ENCODE results near the gene RNF227. TPM values are rescaled to one million over a fixed set of nuclear protein-coding genes. Genes with fewer than 3 reads are reported as not detected.

RNF227 gene
- total and polyA plus RNA-seq, 2 of the 8 experiments (the other 6 are each of a cell fraction or from before 2014, with no cell fraction given), result 0.63 to 1.7 TPM

DNA sequence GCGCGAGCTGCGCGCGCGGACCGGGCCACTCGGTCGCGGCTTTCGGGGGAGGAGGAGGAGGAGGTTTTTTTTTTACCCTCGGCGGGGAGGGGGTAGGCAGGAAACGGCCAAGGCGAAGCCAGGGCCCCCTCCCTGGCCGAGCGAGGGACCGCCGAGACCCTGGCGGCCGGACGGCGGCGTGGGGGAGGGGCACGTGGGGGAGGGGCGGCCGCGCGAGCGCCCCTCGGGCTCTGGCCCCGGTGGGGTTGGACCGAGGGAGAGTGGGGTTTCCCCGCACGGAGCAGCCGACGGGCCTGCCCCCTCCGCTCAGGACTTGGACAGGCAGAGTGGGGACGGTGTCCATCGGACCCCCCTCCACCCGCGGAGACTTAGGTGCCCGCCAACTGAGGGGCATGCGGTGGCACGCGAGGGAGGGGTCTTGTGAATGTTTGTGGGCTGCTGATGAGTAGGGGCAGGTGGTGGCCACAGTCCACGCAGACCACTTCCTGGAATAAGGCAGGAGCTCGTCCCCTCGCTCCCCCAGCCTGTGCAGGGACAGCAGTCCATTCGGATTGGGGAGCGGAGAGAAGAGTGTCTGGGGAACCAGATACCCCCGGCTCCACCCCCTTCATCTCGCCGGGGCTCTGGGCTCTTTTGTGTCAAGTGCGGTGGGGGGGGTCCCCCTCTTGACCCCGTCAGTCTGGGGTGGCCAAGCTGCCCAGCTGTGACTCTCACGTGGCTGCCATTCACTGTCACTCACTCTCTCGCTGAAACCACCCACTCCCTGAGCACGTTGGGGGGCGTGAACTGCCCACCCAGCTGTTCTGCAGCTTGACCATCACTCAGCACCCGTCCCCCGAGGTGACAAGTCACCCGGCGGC is 30.5 kb downstream of the RNF227 start:
- Histone ChIP-seq H3K4me1 (replicated peaks in 1 of 4; ENCODE audit: control insufficient read depth in 3 of 4, insufficient read depth in 4 of 4, low read length in 3 of 4) (peaks cover 9 to 30% (median 17%) of the 10 kb centered on the region in 4 experiments), H3K14ac (ENCODE audit: insufficient read length) (no peak overlapping the region), H2AK5ac (ENCODE audit: low read depth, low read length) (no peak overlapping the region), H3K27ac (ENCODE audit: low read depth, low read length) (no peak overlapping the region), H2BK15ac (ENCODE audit: low read length) (0 out of 2 replicates have a peak overlapping the region, but pooled peaks have one; percentile 25), H3K56ac (replicated peaks; ENCODE audit: insufficient read length, low read depth, low read length) (no peak overlapping the region), H3K4me3 (ENCODE audit: extremely low read depth in 1 of 4, insufficient read depth in 2 of 4, low read depth in 3 of 4, low read length in 4 of 4) (peak overlapping the region; percentile 52 to 83 (median 70)), H3K18ac (ENCODE audit: extremely low read depth, low read length) (no peak overlapping the region; the same call in 1 of the 2 replicates), H2BK20ac (ENCODE audit: low read length) (0 out of 2 replicates have a peak overlapping the region, but pooled peaks have one; percentile 86), H2BK12ac (ENCODE audit: low read depth, low read length) (no peak overlapping the region), H4K91ac (replicated peaks; ENCODE audit: insufficient read length, low read length) (peak overlapping the region; percentile 67), H3K4me2 (ENCODE audit: insufficient read depth in 1 of 2, low read depth in 2 of 2, low read length in 2 of 2) (peak overlapping the region; percentile 82 to 100), H3K79me2 (ENCODE audit: control insufficient read depth in 1 of 2, insufficient read depth in 2 of 2, low read length in 2 of 2) (no peaks in the 10 kb centered on the region), H3K23me2 (ENCODE audit: low read depth, low read length) (peaks cover 24% of the 10 kb centered on the region), H3K9me3 (ENCODE audit: insufficient read depth in 2 of 2, low read depth in 1 of 2, low read length in 1 of 2) (no peaks in the 10 kb centered on the region), H3K4ac (replicated peaks; ENCODE audit: insufficient read length, low read depth, low read length) (peak overlapping the region; percentile 79), H3K79me1 (ENCODE audit: low read depth, low read length) (no peaks in the 10 kb centered on the region), H3K9ac (replicated peaks in 1 of 4; ENCODE audit: extremely low read depth in 1 of 4, low read depth in 3 of 4, low read length in 3 of 4) (peak overlapping the region in 1 of 4 experiments; percentile 24; a peak in 1 of 7 replicates), H2AFZ (ENCODE audit: low read length) (no peak overlapping the region), H4K5ac (ENCODE audit: insufficient read length, low read depth, low read length) (no peak overlapping the region), H4K8ac (ENCODE audit: extremely low read depth, insufficient read depth, low read length) (no peak overlapping the region; the same call in none of the 2 replicates), H3K36me3 (ENCODE audit: control insufficient read depth in 2 of 4, insufficient read depth in 4 of 4, low read length in 3 of 4) (peaks cover 0 to 4% (median under 1%) of the 10 kb centered on the region in 4 experiments; a peak in 3 of 8 replicates), H3K27me3 (replicated peaks in 1 of 4; ENCODE audit: control insufficient read depth in 3 of 4, extremely low read depth in 1 of 4, insufficient read depth in 3 of 4, low read length in 3 of 4) (peaks cover 0 to 10% (median 3%) of the 10 kb centered on the region in 4 experiments; a peak in 3 of 7 replicates), H3K23ac (ENCODE audit: insufficient read length) (no peak overlapping the region), H2BK5ac (ENCODE audit: low read depth, low read length) (no peak overlapping the region; the same call in 1 of the 2 replicates), H2BK120ac (replicated peaks; ENCODE audit: low read depth, low read length) (no peak overlapping the region), H4K20me1 (replicated peaks in 1 of 2; ENCODE audit: control insufficient read depth in 1 of 2, insufficient read depth in 2 of 2, low read length in 2 of 2) (no peaks in the 10 kb centered on the region)
- ChIA-PET POLR2A (ENCODE audit: partially characterized antibody) (interaction anchor here (0.6 to 1.7 kb wide), 4 partner anchors 17 to 95 kb away, joined by 3 to 6 read pairs (median 3); no protein-coding TSS in a partner anchor), CTCF (ENCODE audit: partially characterized antibody) (interaction anchor here (0.6 to 1.3 kb wide), 3 partner anchors 15 to 23 kb away, joined by 3 to 4 read pairs (median 3); no protein-coding TSS in a partner anchor)
- FAIRE-seq, result no peak
- DNase-seq (ENCODE audit: low read depth in 1 of 2, low spot score in 2 of 2), result peak in 1 of 2 experiments; percentile 66
- WGBS, 2 experiments (ENCODE audit: extremely low coverage in 1 of 2, insufficient coverage in 1 of 2, insufficient read length in 1 of 2, insufficient replicate concordance in 2 of 2, low coverage in 1 of 2, low lambda C conversion rate in 2 of 2, missing lambda C conversion rate in 1 of 2), result 3% methylated on average over 15 of the region's 64 CpGs; no CpG with 5 or more reads in 1 of the 2 experiments
- TF ChIP-seq EZH2 (IDR thresholded peaks at IDR 0.05; ENCODE audit: low read depth, low read length, severe bottlenecking) (no peak), BRCA1 (IDR thresholded peaks at IDR 0.05; ENCODE audit: low read depth, low read length) (no peak), ZNF274 (IDR thresholded peaks at IDR 0.05; ENCODE audit: borderline replicate concordance, extremely low read depth, low read length) (no peak), TAF1 (IDR thresholded peaks at IDR 0.05; ENCODE audit: low read depth, low read length) (0 out of 2 replicates have a peak, but pooled peaks have one; percentile 28), RBBP5 (IDR thresholded peaks at IDR 0.05; ENCODE audit: borderline replicate concordance, low read depth, low read length) (peak; percentile 44; the same call in 1 of the 2 replicates), SIN3A (conservative IDR thresholded peaks at IDR 0.05 in 1 of 2, IDR thresholded peaks at IDR 0.05 in 1 of 2; ENCODE audit: low read depth in 1 of 2, low read length in 2 of 2) (peak; percentile 38 to 72; a peak in 2 of 4 replicates)
- TF ChIP-seq, protein P1, sequence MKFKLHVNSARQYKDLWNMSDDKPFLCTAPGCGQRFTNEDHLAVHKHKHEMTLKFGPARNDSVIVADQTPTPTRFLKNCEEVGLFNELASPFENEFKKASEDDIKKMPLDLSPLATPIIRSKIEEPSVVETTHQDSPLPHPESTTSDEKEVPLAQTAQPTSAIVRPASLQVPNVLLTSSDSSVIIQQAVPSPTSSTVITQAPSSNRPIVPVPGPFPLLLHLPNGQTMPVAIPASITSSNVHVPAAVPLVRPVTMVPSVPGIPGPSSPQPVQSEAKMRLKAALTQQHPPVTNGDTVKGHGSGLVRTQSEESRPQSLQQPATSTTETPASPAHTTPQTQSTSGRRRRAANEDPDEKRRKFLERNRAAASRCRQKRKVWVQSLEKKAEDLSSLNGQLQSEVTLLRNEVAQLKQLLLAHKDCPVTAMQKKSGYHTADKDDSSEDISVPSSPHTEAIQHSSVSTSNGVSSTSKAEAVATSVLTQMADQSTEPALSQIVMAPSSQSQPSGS (IDR thresholded peaks at IDR 0.05; ENCODE audit: low read length), result no peak

All from H1 (cell line).